WTC11 (cell line): ENCODE results near the gene WDR89.

ENCODE experiments used
- ETV6 ChIP-seq: sonication (generic); formaldehyde crosslinking; IDR thresholded peaks from 2 replicates; pipeline ENCODE4 v1.8.1; 2022; ENCODE audit warnings: mild to moderate bottlenecking, missing genetic modification reagents
- ZNF138 ChIP-seq: sonication (generic); formaldehyde crosslinking; conservative IDR thresholded peaks from 2 replicates; pipeline ENCODE4 v1.8.1; 2022; ENCODE audit warnings: mild to moderate bottlenecking, moderate library complexity, missing genetic modification reagents
- TF ChIP-seq, protein P1 (sequence below): fragments of 200-600 bp; IDR thresholded peaks from 2 replicates; pipeline ENCODE4 v1.8.0; 2022; ENCODE audit warnings: antibody characterized with exemption

DNA sequence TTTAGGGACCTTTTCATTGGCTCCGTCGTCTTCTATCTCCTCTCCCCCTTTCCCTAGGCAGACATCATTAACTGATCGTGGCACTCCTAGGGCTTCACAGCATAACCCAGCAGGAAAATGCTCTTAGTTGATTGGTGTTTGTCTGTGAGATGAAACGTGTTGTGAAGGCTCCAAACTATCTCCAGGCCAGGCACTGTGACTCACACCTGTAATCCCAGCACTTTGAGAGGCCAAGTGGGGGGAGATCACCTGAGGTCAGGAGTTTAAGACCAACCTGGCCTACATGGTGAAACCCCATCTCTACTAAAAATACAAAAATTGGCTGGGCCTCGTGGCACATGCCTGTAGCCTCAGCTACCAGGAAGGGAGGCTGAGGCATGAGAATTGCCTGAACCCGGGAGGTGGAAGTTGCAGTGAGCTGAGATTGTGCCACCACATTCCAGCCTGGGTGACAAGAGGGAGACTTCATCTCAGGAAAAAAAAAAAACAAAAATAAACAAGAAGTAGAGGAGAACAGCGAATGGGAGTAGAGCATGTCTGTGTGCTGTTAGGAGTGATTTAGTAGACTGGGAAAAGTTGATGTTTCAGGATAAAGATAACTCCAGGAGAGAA is 32.3 kb upstream of the WDR89 start:
- no peak for TF ChIP-seq ETV6
- TF ChIP-seq, protein P1, sequence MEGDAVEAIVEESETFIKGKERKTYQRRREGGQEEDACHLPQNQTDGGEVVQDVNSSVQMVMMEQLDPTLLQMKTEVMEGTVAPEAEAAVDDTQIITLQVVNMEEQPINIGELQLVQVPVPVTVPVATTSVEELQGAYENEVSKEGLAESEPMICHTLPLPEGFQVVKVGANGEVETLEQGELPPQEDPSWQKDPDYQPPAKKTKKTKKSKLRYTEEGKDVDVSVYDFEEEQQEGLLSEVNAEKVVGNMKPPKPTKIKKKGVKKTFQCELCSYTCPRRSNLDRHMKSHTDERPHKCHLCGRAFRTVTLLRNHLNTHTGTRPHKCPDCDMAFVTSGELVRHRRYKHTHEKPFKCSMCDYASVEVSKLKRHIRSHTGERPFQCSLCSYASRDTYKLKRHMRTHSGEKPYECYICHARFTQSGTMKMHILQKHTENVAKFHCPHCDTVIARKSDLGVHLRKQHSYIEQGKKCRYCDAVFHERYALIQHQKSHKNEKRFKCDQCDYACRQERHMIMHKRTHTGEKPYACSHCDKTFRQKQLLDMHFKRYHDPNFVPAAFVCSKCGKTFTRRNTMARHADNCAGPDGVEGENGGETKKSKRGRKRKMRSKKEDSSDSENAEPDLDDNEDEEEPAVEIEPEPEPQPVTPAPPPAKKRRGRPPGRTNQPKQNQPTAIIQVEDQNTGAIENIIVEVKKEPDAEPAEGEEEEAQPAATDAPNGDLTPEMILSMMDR: no peak
- TF ChIP-seq ZNF138 (CRISPR knock-in tag): no peak
